B cell (primary cell): ENCODE measurements around the gene L2HGDH. TPM values are rescaled to one million over a fixed set of nuclear protein-coding genes. Genes with fewer than 3 reads are reported as not detected.

Experiments
- ATAC-seq: fragments of 200-7000 bp; cut with Tn5 transposase; one replicate; pipeline ENCODE4 v1.10.0; 2021; ENCODE audit warnings: low read depth, mild to moderate bottlenecking, moderate number of reproducible peaks, moderate library complexity
- CTCF ChIA-PET: fragments of 350-600 bp; sonication (Branson Sonifier 250); formaldehyde crosslinking; loops from one replicate; lab custom pipeline; 2021; ENCODE audit warnings: antibody characterized with exemption, inconsistent platforms; lab: Charles Lee
- POLR2A ChIA-PET: fragments of 350-600 bp; sonication (Branson Sonifier 250); formaldehyde crosslinking; loops from one replicate; lab custom pipeline; 2021; ENCODE audit warnings: antibody characterized with exemption; lab: Charles Lee
- DNase-seq: peaks from one replicate; pipeline ENCODE4 v3.0.0; 2013
- H2AFZ ChIP-seq: 2 replicates; pipeline ENCODE4 v1.6.1; 2012; ENCODE audit warnings: mild to moderate bottlenecking, low read depth, low read length; ENCODE audit not compliant: insufficient read depth, poor library complexity, severe bottlenecking
- H3K27ac ChIP-seq, 2 donors: 1 replicate in 1 of 2; 2 replicates in 1 of 2; pipeline ENCODE4 v1.5.1; 2012 to 2013; ENCODE audit warnings: low read length in 2 of 2, mild to moderate bottlenecking in 2 of 2, moderate library complexity in 1 of 2
- H3K27me3 ChIP-seq, 4 experiments: fragments of 200-600 bp in 1 of 4; sonication (generic) in 1 of 4; replicated peaks in 1 of 4; 1 replicate in 2 of 4; 2 replicates in 2 of 4; pipeline versions ENCODE4 v1.6.1 to v1.7.0; 2013 to 2016; ENCODE audit warnings: low read length in 3 of 4, mild to moderate bottlenecking in 2 of 4, mixed read lengths in 1 of 4, moderate library complexity in 1 of 4; ENCODE audit not compliant: insufficient read depth in 4 of 4, control insufficient read depth in 3 of 4; ENCODE audit errors: control extremely low read depth in 1 of 4
- H3K36me3 ChIP-seq, 2 experiments: replicated peaks in 1 of 2; 1 replicate in 1 of 2; 2 replicates in 1 of 2; pipeline versions ENCODE4 v1.6.1 to v1.7.1; 2013; ENCODE audit warnings: low read length in 1 of 2; ENCODE audit not compliant: insufficient read depth in 2 of 2, control insufficient read depth in 1 of 2; ENCODE audit errors: control extremely low read depth in 1 of 2, extremely low read depth in 1 of 2
- H3K4me1 ChIP-seq, 2 donors: fragments of 200-600 bp in 1 of 2; sonication (generic) in 1 of 2; 1 replicate in 1 of 2; 2 replicates in 1 of 2; pipeline versions ENCODE4 v1.5.1 to v1.6.1; 2013 to 2017; ENCODE audit warnings: low read length in 2 of 2; ENCODE audit not compliant: control insufficient read depth in 2 of 2, insufficient read depth in 2 of 2
- H3K4me2 ChIP-seq: replicated peaks from 2 replicates; pipeline ENCODE3; 2012; ENCODE audit warnings: mild to moderate bottlenecking, low read depth, low read length; ENCODE audit not compliant: poor library complexity, severe bottlenecking
- H3K4me3 ChIP-seq, 5 experiments: fragments of 200-600 bp in 1 of 5; sonication (generic) in 1 of 5; 1 replicate in 3 of 5; 2 replicates in 2 of 5; pipeline versions ENCODE4 v1.5.1 to v1.7.0; 2011 to 2016; ENCODE audit warnings: low read length in 4 of 5, mild to moderate bottlenecking in 4 of 5, low read depth in 2 of 5, control low read depth in 1 of 5, moderate library complexity in 1 of 5; ENCODE audit not compliant: insufficient read depth in 1 of 5; ENCODE audit errors: control extremely low read depth in 1 of 5, extremely low read depth in 1 of 5
- H3K79me2 ChIP-seq: fragments of 200-600 bp; sonication (generic); one replicate; pipeline ENCODE4 v1.6.0; 2016; ENCODE audit warnings: low read length; ENCODE audit not compliant: control insufficient read depth, insufficient read depth
- H3K9ac ChIP-seq: fragments of 200-600 bp; sonication (generic); 2 replicates; pipeline ENCODE4 v1.6.1; 2017; ENCODE audit warnings: mild to moderate bottlenecking, low read length, moderate library complexity
- H3K9me3 ChIP-seq, 3 donors: one replicate each; pipeline versions ENCODE4 v1.6.1 to v1.7.1; 2013; ENCODE audit warnings: low read length in 2 of 3; ENCODE audit not compliant: control insufficient read depth in 2 of 3, insufficient read depth in 1 of 3; ENCODE audit errors: control extremely low read depth in 1 of 3
- H4K20me1 ChIP-seq: 2 replicates; pipeline ENCODE4 v1.6.0; 2012; ENCODE audit warnings: mild to moderate bottlenecking, low read length; ENCODE audit not compliant: insufficient read depth, control insufficient read depth, poor library complexity, severe bottlenecking
- H3K27ac Mint-ChIP-seq: one replicate; pipeline ENCODE4 v1.8.0; 2021; ENCODE audit warnings: mixed read lengths
- H3K27me3 Mint-ChIP-seq: one replicate; pipeline ENCODE4 v1.8.0; 2021; ENCODE audit warnings: mixed read lengths
- H3K4me1 Mint-ChIP-seq: one replicate; pipeline ENCODE4 v1.8.0; 2021; ENCODE audit warnings: mixed read lengths
- H3K4me3 Mint-ChIP-seq: one replicate; pipeline ENCODE4 v1.8.0; 2021; ENCODE audit warnings: mixed read lengths
- H3K9me3 Mint-ChIP-seq: one replicate; pipeline ENCODE4 v1.8.0; 2022; ENCODE audit warnings: mixed read lengths; ENCODE audit not compliant: insufficient read depth
- EZH2 ChIP-seq: IDR thresholded peaks from 2 replicates; pipeline ENCODE4 v1.6.1; 2012; ENCODE audit warnings: borderline replicate concordance, low read depth, mild to moderate bottlenecking, moderate library complexity, low read length; ENCODE audit not compliant: insufficient read depth, poor library complexity, severe bottlenecking
- WGBS: methylation state at CpG from one replicate; pipeline ENCODE4 v1.1.5; 2013; ENCODE audit warnings: missing lambda C conversion rate; ENCODE audit not compliant: insufficient coverage; 5-methylcytosine and 5-hydroxymethylcytosine counted together
- intact Hi-C: fragments of 100-400 bp; cut with micrococcal nuclease; formaldehyde crosslinking; loops from one replicate; pipeline ENCODE4 v1.10.0; 2022
- polyA plus RNA-seq: library from polyadenylated mRNA; depleted of rRNA; stranded (reverse); fragments of >200 nt; gene quantifications from 2 replicates; pipeline ENCODE4 v1.2.3, GENCODE V29; 2012
- total RNA-seq, 2 donors: library from RNA; stranded (reverse); fragments of 120-200 nt in 1 of 2; gene quantifications; 1 replicate in 1 of 2; 2 replicates in 1 of 2; pipeline versions ENCODE4 v1.2.3 to v1.2.4, GENCODE V29; 2013 to 2022
- TF ChIP-seq, protein P1 (sequence below): fragments of 200-600 bp; IDR thresholded peaks from one replicate; pipeline ENCODE4 v1.8.0; 2022; ENCODE audit warnings: antibody characterized with exemption, mild to moderate bottlenecking

L2HGDH gene
- total and polyA plus RNA-seq, 2 donors (not counting 1 experiment from before 2014, with no cell fraction given) = 1.1 to 5.5 TPM

DNA sequence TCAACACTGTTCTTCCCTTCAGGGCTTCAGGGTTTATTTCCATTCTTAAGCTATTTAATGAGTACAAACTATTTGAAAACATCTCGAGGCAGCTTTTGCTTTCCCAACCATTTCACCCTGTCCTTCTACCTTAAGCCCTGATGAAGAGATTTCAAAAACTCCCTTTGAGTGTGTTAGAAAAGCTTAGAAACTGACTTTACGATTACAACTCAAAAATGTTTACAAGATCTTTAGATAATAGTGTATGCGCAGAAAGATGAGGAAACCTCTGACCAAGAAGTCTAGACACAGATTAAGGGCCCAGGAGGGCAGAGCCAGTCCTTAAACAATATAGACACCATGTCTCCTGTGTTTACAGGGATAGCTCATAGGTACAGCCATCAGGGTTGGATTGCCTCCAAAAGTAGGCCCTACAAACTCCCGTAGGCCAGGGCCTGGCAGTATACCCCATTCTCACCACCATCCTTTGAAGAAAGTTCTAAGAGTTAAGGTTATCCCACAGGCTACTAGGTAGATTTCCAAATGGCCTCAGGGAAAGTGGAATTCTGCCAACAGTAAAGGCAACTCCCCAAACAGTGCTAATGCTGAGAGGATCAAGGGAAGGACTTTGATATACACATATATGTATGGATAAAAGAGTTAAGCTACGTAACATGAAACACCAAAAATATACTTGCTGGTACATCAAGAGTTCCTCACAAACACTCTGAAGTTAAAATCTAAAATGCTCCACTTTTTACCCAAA is 69.3 kb downstream of the L2HGDH start:
- intact Hi-C loops = no loop called here
- Mint-ChIP-seq H3K27me3 (no peaks in the 10 kb centered on the region), H3K4me3 (no peak overlapping the region), H3K9me3 (no peaks in the 10 kb centered on the region), H3K27ac (no peak overlapping the region), H3K4me1 (peaks cover 1% of the 10 kb centered on the region)
- no peaks in the 10 kb centered on the region for H3K79me2 ChIP-seq
- H3K4me3 ChIP-seq = no peak overlapping the region
- peaks cover under 1 to 1% of the 10 kb centered on the region in 2 donors for H3K4me1 ChIP-seq
- H3K4me2 ChIP-seq = no peak overlapping the region
- DNase-seq (no peak), ATAC-seq (no peak)
- no CpG with 5 or more reads among the region's 5 CpGs for WGBS
- POLR2A ChIA-PET = no interaction called here
- H3K27ac ChIP-seq = no peak overlapping the region
- no peaks in the 10 kb centered on the region for H4K20me1 ChIP-seq
- H3K9me3 ChIP-seq = no peaks in the 10 kb centered on the region
- no peaks in the 10 kb centered on the region for H3K27me3 ChIP-seq
- H3K9ac ChIP-seq = no peak overlapping the region
- no peaks in the 10 kb centered on the region for H3K36me3 ChIP-seq
- H2AFZ ChIP-seq = no peak overlapping the region
- TF ChIP-seq, protein P1, sequence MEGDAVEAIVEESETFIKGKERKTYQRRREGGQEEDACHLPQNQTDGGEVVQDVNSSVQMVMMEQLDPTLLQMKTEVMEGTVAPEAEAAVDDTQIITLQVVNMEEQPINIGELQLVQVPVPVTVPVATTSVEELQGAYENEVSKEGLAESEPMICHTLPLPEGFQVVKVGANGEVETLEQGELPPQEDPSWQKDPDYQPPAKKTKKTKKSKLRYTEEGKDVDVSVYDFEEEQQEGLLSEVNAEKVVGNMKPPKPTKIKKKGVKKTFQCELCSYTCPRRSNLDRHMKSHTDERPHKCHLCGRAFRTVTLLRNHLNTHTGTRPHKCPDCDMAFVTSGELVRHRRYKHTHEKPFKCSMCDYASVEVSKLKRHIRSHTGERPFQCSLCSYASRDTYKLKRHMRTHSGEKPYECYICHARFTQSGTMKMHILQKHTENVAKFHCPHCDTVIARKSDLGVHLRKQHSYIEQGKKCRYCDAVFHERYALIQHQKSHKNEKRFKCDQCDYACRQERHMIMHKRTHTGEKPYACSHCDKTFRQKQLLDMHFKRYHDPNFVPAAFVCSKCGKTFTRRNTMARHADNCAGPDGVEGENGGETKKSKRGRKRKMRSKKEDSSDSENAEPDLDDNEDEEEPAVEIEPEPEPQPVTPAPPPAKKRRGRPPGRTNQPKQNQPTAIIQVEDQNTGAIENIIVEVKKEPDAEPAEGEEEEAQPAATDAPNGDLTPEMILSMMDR = no peak
- no peak for TF ChIP-seq EZH2
- CTCF ChIA-PET = no interaction called here

DNA sequence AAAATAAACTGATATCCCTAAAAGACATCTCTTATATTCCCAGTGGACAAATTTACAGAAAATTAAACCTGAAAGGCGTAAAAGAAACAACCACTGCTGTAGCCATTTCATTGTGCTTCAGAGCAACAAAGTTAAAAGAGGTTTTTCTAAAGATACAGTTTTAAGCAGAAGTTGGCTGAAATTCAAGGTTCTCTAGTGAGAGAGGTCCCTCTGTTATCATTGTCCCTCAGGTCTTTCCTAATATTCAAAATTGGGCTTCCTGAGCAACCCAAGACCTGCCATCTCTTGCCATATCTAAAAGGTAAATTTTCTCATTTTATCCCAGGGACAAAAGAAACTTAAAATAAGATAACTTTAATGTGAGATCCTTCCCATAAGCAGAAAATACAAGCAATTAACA is 69.9 kb downstream of the L2HGDH start:
- Histone ChIP-seq H3K4me2 (no peak overlapping the region), H3K36me3 (no peaks in the 10 kb centered on the region), H2AFZ (no peak overlapping the region), H3K4me1 (peaks cover 7% of the 10 kb centered on the region in 2 donors), H3K27ac (no peak overlapping the region), H3K9me3 (no peaks in the 10 kb centered on the region), H3K79me2 (no peaks in the 10 kb centered on the region), H3K27me3 (no peaks in the 10 kb centered on the region), H4K20me1 (no peaks in the 10 kb centered on the region), H3K9ac (no peak overlapping the region), H3K4me3 (no peak overlapping the region)
- DNase-seq (no peak), ATAC-seq (no peak)
- ChIA-PET POLR2A (no interaction called here), CTCF (interaction anchor here (1.2 kb wide), 1 partner anchor 79 kb away, joined by 3 read pairs; no protein-coding TSS in a partner anchor)
- no CpG with 5 or more reads among the region's 1 CpG for WGBS
- H3K27ac Mint-ChIP-seq = no peak overlapping the region
- peaks cover 7% of the 10 kb centered on the region for H3K4me1 Mint-ChIP-seq
- intact Hi-C loops = no loop called here
- H3K4me3 Mint-ChIP-seq = no peak overlapping the region
- no peak for TF ChIP-seq EZH2
- TF ChIP-seq, protein P1 = no peak
- H3K9me3 Mint-ChIP-seq = no peaks in the 10 kb centered on the region
- H3K27me3 Mint-ChIP-seq = no peaks in the 10 kb centered on the region
